ENCODE measurements around the gene ICAM3.
"Not testable (repeated sequence)": the region's sequence is repeated elsewhere in the genome, so short reads cannot be mapped to it uniquely, and the experiment has no call there.

The ICAM3 gene

GRCh38 chr19:10352764-10353671 lies 13.6 kb upstream of the ICAM3 start:
- DNase-seq (ENCODE audit: low read depth in 4 of 4, low spot score in 1 of 4): no peak

- no peak for DNase-seq (ENCODE audit: low read depth in 4 of 4, low spot score in 1 of 4)
These were observed 7.1 kb upstream of the ICAM3 start for GRCh38 chr19:10346509-10346908.

- DNase-seq (ENCODE audit: low read depth in 4 of 4, low spot score in 1 of 4): no peak
These were observed 5.4 kb upstream of the ICAM3 start for GRCh38 chr19:10344780-10345179.

- DNase-seq (ENCODE audit: low read depth in 4 of 4, low spot score in 1 of 4): no peak
These were observed 4.1 kb upstream of the ICAM3 start for GRCh38 chr19:10343495-10343894.

GRCh38 chr19:10339977-10340376 lies 553 bp upstream of the ICAM3 start:
- DNase-seq (ENCODE audit: low read depth in 4 of 4, low spot score in 1 of 4): no peak

- DNase-seq (ENCODE audit: low read depth in 4 of 4, low spot score in 1 of 4): no peak
These were observed 484 bp downstream of the ICAM3 start for GRCh38 chr19:10338940-10339339.

- not testable (repeated sequence) for DNase-seq (ENCODE audit: low read depth in 4 of 4, low spot score in 1 of 4)
These were observed 2.7 kb downstream of the ICAM3 start for GRCh38 chr19:10336725-10337124.

GRCh38 chr19:10335352-10335985 lies 4.0 kb downstream of the ICAM3 start:
- DNase-seq (ENCODE audit: low read depth in 4 of 4, low spot score in 1 of 4): no peak

- peak in 3 of 4 experiments; percentile 33 to 52 (median 42) for DNase-seq (ENCODE audit: low read depth in 4 of 4, low spot score in 1 of 4)
These were observed 4.7 kb downstream of the ICAM3 start for GRCh38 chr19:10334588-10335351.

- DNase-seq (ENCODE audit: low read depth in 4 of 4, low spot score in 1 of 4): no peak
These were observed 5.5 kb downstream of the ICAM3 start for GRCh38 chr19:10333758-10334587.

GRCh38 chr19:10332965-10333757 lies 6.3 kb downstream of the ICAM3 start, which contains the start of gene RAVER1:
RAVER1 (minus strand) TSS chr19:10333529; CDS start chr19:10333507, 22 bp downstream.
- DNase-seq (ENCODE audit: low read depth in 4 of 4, low spot score in 1 of 4): peak; percentile 86 to 99 (median 95)

- DNase-seq (ENCODE audit: low read depth in 4 of 4, low spot score in 1 of 4): no peak
These were observed 7.1 kb downstream of the ICAM3 start for GRCh38 chr19:10332158-10332964.

- DNase-seq (ENCODE audit: low read depth in 4 of 4, low spot score in 1 of 4): no peak
These were observed 9.9 kb downstream of the ICAM3 start for GRCh38 chr19:10329555-10329954.

GRCh38 chr19:10328558-10329429 lies 10.6 kb downstream of the ICAM3 start:
- DNase-seq (ENCODE audit: low read depth in 4 of 4, low spot score in 1 of 4): no peak

GRCh38 chr19:10327793-10328192 lies 11.6 kb downstream of the ICAM3 start:
- no peak for DNase-seq (ENCODE audit: low read depth in 4 of 4, low spot score in 1 of 4)

GRCh38 chr19:10325732-10326131 lies 13.7 kb downstream of the ICAM3 start:
- DNase-seq (ENCODE audit: low read depth in 4 of 4, low spot score in 1 of 4): no peak

- no peak for DNase-seq (ENCODE audit: low read depth in 4 of 4, low spot score in 1 of 4)
These were observed 17.3 kb downstream of the ICAM3 start for GRCh38 chr19:10321874-10322835.
